HepG2 (cell line): ENCODE data around the gene EP300. TPM values are rescaled to one million over a fixed set of nuclear protein-coding genes. Genes with fewer than 3 reads are reported as not detected.
A peak's percentile ranks its signal among the peaks of the same experiment; 100 is the strongest.

Experiments
- ARNT ChIP-seq: fragments of 450-650 bp; IDR thresholded peaks from 2 replicates; pipeline ENCODE4 v1.6.1; 2017
- CCDC6 ChIP-seq: sonication (generic); formaldehyde crosslinking; IDR thresholded peaks from 2 replicates; pipeline ENCODE4 v1.8.1; 2022; ENCODE audit warnings: mild to moderate bottlenecking, missing genetic modification reagents, moderate library complexity
- CENPT ChIP-seq: sonication (generic); formaldehyde crosslinking; IDR thresholded peaks from 2 replicates; pipeline ENCODE4 v1.8.0; 2022; ENCODE audit warnings: low read depth, mild to moderate bottlenecking, moderate library complexity, missing genetic modification reagents
- GFI1 ChIP-seq: sonication (generic); formaldehyde crosslinking; IDR thresholded peaks from 2 replicates; pipeline ENCODE4 v1.5.0; 2020; ENCODE audit warnings: missing genetic modification reagents, mild to moderate bottlenecking, borderline replicate concordance
- HCFC1 ChIP-seq: fragments of 150-350 bp; IDR thresholded peaks from 2 replicates; pipeline ENCODE4 v1.6.1; 2014; ENCODE audit warnings: low read depth, low read length
- LCORL ChIP-seq, 2 experiments: fragments of 450-650 bp in 1 of 2; sonication (generic) in 1 of 2; formaldehyde crosslinking in 1 of 2; IDR thresholded peaks; 2 replicates each; pipeline versions ENCODE4 v1.5.0 to v1.6.1; 2017 to 2020; ENCODE audit warnings: antibody characterized with exemption in 1 of 2, missing genetic modification reagents in 1 of 2
- MATR3 ChIP-seq: sonication (generic); formaldehyde crosslinking; IDR thresholded peaks from 2 replicates; pipeline ENCODE4 v1.4.0; 2020; ENCODE audit warnings: missing genetic modification reagents
- NAIF1 ChIP-seq: sonication (generic); formaldehyde crosslinking; IDR thresholded peaks from 2 replicates; pipeline ENCODE4 v1.5.0; 2020; ENCODE audit warnings: mild to moderate bottlenecking, missing genetic modification reagents, borderline replicate concordance
- RAD51 ChIP-seq: fragments of 450-650 bp; IDR thresholded peaks from 2 replicates; pipeline ENCODE4 v1.6.1; 2016; ENCODE audit warnings: borderline replicate concordance
- SALL1 ChIP-seq: sonication (generic); formaldehyde crosslinking; IDR thresholded peaks from 2 replicates; pipeline ENCODE4 v1.8.0; 2022; ENCODE audit warnings: mild to moderate bottlenecking, missing genetic modification reagents
- THYN1 ChIP-seq: sonication (generic); formaldehyde crosslinking; IDR thresholded peaks from 2 replicates; pipeline ENCODE4 v1.8.1; 2023; ENCODE audit warnings: low read depth, mild to moderate bottlenecking, moderate library complexity, missing genetic modification reagents, borderline replicate concordance
- TOE1 ChIP-seq: sonication (generic); formaldehyde crosslinking; IDR thresholded peaks from 2 replicates; pipeline ENCODE4 v1.4.0; 2020; ENCODE audit warnings: mild to moderate bottlenecking, missing genetic modification reagents
- ZBTB8A ChIP-seq: sonication (generic); formaldehyde crosslinking; IDR thresholded peaks from 2 replicates; pipeline ENCODE4 v1.4.0; 2020; ENCODE audit warnings: mild to moderate bottlenecking, low read depth, missing genetic modification reagents, borderline replicate concordance
- ZNF317 ChIP-seq: sonication (generic); formaldehyde crosslinking; IDR thresholded peaks from 2 replicates; pipeline ENCODE4 v1.5.0; 2020; ENCODE audit warnings: mild to moderate bottlenecking, missing genetic modification reagents
- ZNF432 ChIP-seq: sonication (generic); formaldehyde crosslinking; IDR thresholded peaks from 2 replicates; pipeline ENCODE4 v1.5.0; 2020; ENCODE audit warnings: missing genetic modification reagents, mild to moderate bottlenecking, borderline replicate concordance
- ZNF788 ChIP-seq: sonication (generic); formaldehyde crosslinking; IDR thresholded peaks from 2 replicates; pipeline ENCODE4 v1.5.0; 2020; ENCODE audit warnings: mild to moderate bottlenecking, missing genetic modification reagents, borderline replicate concordance
- ZNF839 ChIP-seq: sonication (generic); formaldehyde crosslinking; IDR thresholded peaks from 2 replicates; pipeline ENCODE4 v1.4.0; 2020; ENCODE audit warnings: missing genetic modification reagents, mild to moderate bottlenecking, borderline replicate concordance
- polyA plus RNA-seq, 8 experiments: library from polyadenylated mRNA; depleted of rRNA in 3 of 8; stranded (reverse) in 7 of 8; unstranded in 1 of 8; fragments of >200 nt; fragmentation: Illumina TruSeq in 4 of 8; extraction: Trizol in 4 of 8; gene quantifications; 2 replicates each; pipeline versions ENCODE4 v1.2.1 to v1.2.3, GENCODE V29; 2011 to 2016; ENCODE audit warnings: low read depth in 4 of 8, missing spikeins in 1 of 8, mixed read lengths in 1 of 8; ENCODE audit not compliant: insufficient read depth in 1 of 8
- total RNA-seq, 5 experiments: library from RNA; depleted of rRNA; stranded (reverse); fragments of >200 nt; fragmentation: Illumina TruSeq; extraction: Trizol; gene quantifications; 2 replicates each; pipeline ENCODE4 v1.2.3, GENCODE V29; 2016; ENCODE audit warnings: low read depth in 1 of 5
- TF ChIP-seq, protein P1 (sequence below): sonication (generic); formaldehyde crosslinking; conservative IDR thresholded peaks from 2 replicates; pipeline ENCODE4 v1.8.1; 2023; ENCODE audit warnings: missing genetic modification reagents
- TF ChIP-seq, protein P2 (sequence below): sonication (generic); formaldehyde crosslinking; IDR thresholded peaks from 2 replicates; pipeline ENCODE4 v1.5.1; 2020; ENCODE audit warnings: mild to moderate bottlenecking, missing genetic modification reagents, moderate library complexity

The EP300 gene
- total and polyA plus RNA-seq, 2 of the 13 experiments (the other 11 are each of a cell fraction or from before 2014, with no cell fraction given) = 13.6 to 14.9 TPM

DNA sequence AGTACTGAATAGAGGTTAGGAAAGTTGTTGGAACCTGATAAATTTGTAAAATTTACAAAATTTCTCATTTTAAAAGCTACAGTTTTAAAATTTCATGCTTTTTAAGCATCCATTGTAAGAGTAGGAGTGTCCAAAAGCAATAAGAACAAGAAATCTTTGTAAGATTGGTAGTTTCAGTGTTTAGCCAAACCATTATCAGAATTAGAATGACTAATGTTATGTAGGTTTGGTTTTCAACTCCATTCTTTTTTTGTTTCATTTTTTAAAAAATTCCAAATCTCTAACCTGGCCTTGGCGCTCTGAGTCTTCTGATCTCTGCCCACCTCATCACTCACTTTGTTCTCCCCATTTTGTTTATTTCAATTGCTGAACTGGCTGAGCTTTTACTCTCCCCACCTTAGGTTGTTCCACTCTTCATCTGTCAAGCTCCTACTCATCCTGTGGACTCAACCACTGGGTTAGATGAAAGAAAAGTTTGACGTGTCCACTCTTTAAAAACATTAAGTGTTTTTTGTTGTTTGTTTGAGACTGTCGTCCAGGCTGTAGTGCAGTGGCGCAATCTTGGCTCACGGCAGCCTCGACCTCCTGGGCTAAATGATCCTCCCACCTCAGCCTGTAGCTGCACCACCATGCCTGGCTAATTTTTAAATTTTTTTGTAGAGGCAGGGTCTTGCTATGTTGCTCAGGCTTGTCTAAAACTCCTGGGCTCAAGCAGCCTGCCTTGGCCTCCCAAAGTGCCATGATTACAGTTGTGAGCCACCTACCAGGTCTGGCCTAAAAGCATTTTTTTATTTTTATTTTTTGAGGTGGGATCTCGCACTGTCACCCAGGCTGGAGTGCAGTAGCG is 14.0 kb downstream of the EP300 start (continued):
- TF ChIP-seq SALL1 (CRISPR knock-in tag) = peak; percentile 70
- TF ChIP-seq ARNT = no peak
- TF ChIP-seq, protein P1, sequence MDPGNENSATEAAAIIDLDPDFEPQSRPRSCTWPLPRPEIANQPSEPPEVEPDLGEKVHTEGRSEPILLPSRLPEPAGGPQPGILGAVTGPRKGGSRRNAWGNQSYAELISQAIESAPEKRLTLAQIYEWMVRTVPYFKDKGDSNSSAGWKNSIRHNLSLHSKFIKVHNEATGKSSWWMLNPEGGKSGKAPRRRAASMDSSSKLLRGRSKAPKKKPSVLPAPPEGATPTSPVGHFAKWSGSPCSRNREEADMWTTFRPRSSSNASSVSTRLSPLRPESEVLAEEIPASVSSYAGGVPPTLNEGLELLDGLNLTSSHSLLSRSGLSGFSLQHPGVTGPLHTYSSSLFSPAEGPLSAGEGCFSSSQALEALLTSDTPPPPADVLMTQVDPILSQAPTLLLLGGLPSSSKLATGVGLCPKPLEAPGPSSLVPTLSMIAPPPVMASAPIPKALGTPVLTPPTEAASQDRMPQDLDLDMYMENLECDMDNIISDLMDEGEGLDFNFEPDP (CRISPR knock-in tag) = no peak
- peak; percentile 35; the same call in 1 of the 2 replicates for TF ChIP-seq GFI1 (CRISPR knock-in tag)
- peak; percentile 94 for TF ChIP-seq ZNF317 (CRISPR knock-in tag)
- TF ChIP-seq TOE1 (CRISPR knock-in tag) = no peak
- TF ChIP-seq THYN1 = no peak
- TF ChIP-seq LCORL (IDR thresholded peaks at IDR 0.05) = no peak
- 0 out of 2 replicates have a peak, but pooled peaks have one; percentile 32 for TF ChIP-seq LCORL (CRISPR knock-in tag; IDR thresholded peaks at IDR 0.05)
- TF ChIP-seq RAD51 = no peak
- TF ChIP-seq, protein P2, sequence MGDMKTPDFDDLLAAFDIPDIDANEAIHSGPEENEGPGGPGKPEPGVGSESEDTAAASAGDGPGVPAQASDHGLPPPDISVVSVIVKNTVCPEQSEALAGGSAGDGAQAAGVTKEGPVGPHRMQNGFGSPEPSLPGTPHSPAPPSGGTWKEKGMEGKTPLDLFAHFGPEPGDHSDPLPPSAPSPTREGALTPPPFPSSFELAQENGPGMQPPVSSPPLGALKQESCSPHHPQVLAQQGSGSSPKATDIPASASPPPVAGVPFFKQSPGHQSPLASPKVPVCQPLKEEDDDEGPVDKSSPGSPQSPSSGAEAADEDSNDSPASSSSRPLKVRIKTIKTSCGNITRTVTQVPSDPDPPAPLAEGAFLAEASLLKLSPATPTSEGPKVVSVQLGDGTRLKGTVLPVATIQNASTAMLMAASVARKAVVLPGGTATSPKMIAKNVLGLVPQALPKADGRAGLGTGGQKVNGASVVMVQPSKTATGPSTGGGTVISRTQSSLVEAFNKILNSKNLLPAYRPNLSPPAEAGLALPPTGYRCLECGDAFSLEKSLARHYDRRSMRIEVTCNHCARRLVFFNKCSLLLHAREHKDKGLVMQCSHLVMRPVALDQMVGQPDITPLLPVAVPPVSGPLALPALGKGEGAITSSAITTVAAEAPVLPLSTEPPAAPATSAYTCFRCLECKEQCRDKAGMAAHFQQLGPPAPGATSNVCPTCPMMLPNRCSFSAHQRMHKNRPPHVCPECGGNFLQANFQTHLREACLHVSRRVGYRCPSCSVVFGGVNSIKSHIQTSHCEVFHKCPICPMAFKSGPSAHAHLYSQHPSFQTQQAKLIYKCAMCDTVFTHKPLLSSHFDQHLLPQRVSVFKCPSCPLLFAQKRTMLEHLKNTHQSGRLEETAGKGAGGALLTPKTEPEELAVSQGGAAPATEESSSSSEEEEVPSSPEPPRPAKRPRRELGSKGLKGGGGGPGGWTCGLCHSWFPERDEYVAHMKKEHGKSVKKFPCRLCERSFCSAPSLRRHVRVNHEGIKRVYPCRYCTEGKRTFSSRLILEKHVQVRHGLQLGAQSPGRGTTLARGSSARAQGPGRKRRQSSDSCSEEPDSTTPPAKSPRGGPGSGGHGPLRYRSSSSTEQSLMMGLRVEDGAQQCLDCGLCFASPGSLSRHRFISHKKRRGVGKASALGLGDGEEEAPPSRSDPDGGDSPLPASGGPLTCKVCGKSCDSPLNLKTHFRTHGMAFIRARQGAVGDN (CRISPR knock-in tag) = no peak
- no peak for TF ChIP-seq ZNF839 (CRISPR knock-in tag)
- TF ChIP-seq HCFC1 = no peak
- TF ChIP-seq CCDC6 (CRISPR knock-in tag) = peak; percentile 75
- no peak for TF ChIP-seq ZNF432 (CRISPR knock-in tag)
- TF ChIP-seq ZBTB8A (CRISPR knock-in tag) = no peak
- TF ChIP-seq ZNF788 = no peak
- peak; percentile 20; the same call in 1 of the 2 replicates for TF ChIP-seq NAIF1
- no peak for TF ChIP-seq CENPT (CRISPR knock-in tag)
- TF ChIP-seq MATR3 (CRISPR knock-in tag) = no peak
